OCI-LY3 (cell line): ENCODE results near the gene UGT2B15.

Source experiments
- CTCF ChIP-seq: fragments of 200-600, 300-600 bp; sonication (generic); IDR thresholded peaks from 2 replicates; pipeline ENCODE4 v1.5.1; 2014; ENCODE audit warnings: antibody characterized with exemption, low read length, low read depth
- EZH2phosphoT487 ChIP-seq: fragments of 200-600 bp; shearing (Covaris generic); IDR thresholded peaks from 2 replicates; pipeline ENCODE4 v1.6.1; 2018; ENCODE audit warnings: antibody characterized with exemption, mixed run types, low read depth

GRCh38 chr4:68717999-68718398, 47.5 kb upstream of the UGT2B15 start:
- TF ChIP-seq CTCF (no peak), EZH2phosphoT487 (no peak)
